IgD-negative memory B cell (primary cell): ENCODE measurements around the gene LILRA5. TPM values are rescaled to one million over a fixed set of nuclear protein-coding genes. Genes with fewer than 3 reads are reported as not detected.

Source experiments
- polyA plus RNA-seq: library from polyadenylated mRNA; unstranded; fragments of 300-500 nt; fragmentation: Illumina TruSeq; gene quantifications from one replicate; pipeline ENCODE4 v1.2.3, GENCODE V29; 2021

Gene LILRA5
- polyA plus RNA-seq, 1 donor from 2014 or later = 0.59 TPM

Other genes starting within 250 kb of the LILRA5 start
- gene VSTM1, start 249.3 kb downstream of the LILRA5 start, polyA plus RNA-seq = not detected
- not detected for gene TARM1, start 231.8 kb downstream of the LILRA5 start, polyA plus RNA-seq
- gene OSCAR, start 212.4 kb downstream of the LILRA5 start, polyA plus RNA-seq = 0.40 TPM
- 458 TPM for gene NDUFA3, start 210.3 kb downstream of the LILRA5 start, polyA plus RNA-seq
- gene TFPT, start 197.5 kb downstream of the LILRA5 start, polyA plus RNA-seq = 11.9 TPM
- gene PRPF31, start 197.4 kb downstream of the LILRA5 start, polyA plus RNA-seq = 70.6 TPM
- 15.1 TPM for gene CNOT3, start 175.4 kb downstream of the LILRA5 start, polyA plus RNA-seq
- 15.8 TPM for gene LENG1, start 153.4 kb downstream of the LILRA5 start, polyA plus RNA-seq
- gene TMC4, start 140.0 kb downstream of the LILRA5 start, polyA plus RNA-seq = not detected
- 16.1 TPM for gene MBOAT7, start 123.6 kb downstream of the LILRA5 start, polyA plus RNA-seq
- 33.2 TPM for gene TSEN34, start 121.9 kb downstream of the LILRA5 start, polyA plus RNA-seq
- 1,165 TPM for gene RPS9, start 112.3 kb downstream of the LILRA5 start, polyA plus RNA-seq
- gene LILRB3, start 90.2 kb downstream of the LILRA5 start, polyA plus RNA-seq = 0.16 TPM
- gene LILRA6, start 70.4 kb downstream of the LILRA5 start, polyA plus RNA-seq = 0.18 TPM
- not detected for gene LILRB5, start 55.9 kb downstream of the LILRA5 start, polyA plus RNA-seq
- gene LILRB2, start 32.1 kb downstream of the LILRA5 start, polyA plus RNA-seq = 1.2 TPM
- 6.4 TPM for gene LILRA4, start 26.0 kb upstream of the LILRA5 start, polyA plus RNA-seq
- 59.1 TPM for gene LAIR1, start 51.8 kb upstream of the LILRA5 start, polyA plus RNA-seq
- gene TTYH1, start 102.3 kb upstream of the LILRA5 start, polyA plus RNA-seq = 0.16 TPM
- gene LENG8, start 136.0 kb upstream of the LILRA5 start, polyA plus RNA-seq = 11.4 TPM
- not detected for gene LENG9, start 150.6 kb upstream of the LILRA5 start, polyA plus RNA-seq
- gene CDC42EP5, start 160.1 kb upstream of the LILRA5 start, polyA plus RNA-seq = not detected
- gene LAIR2, start 189.7 kb upstream of the LILRA5 start, polyA plus RNA-seq = 0.99 TPM